OCI-LY3 (cell line): ENCODE results near the gene CERS6.

Source experiments
- H2AFZ ChIP-seq: fragments of 200-600, 300-600 bp; shearing (Covaris generic); 2 replicates; pipeline ENCODE4 v1.6.0; 2014; ENCODE audit warnings: antibody characterized with exemption, low read depth, low read length
- H3K27ac ChIP-seq: fragments of 200-600, 300-600 bp; sonication (generic); 2 replicates; pipeline ENCODE4 v1.5.1; 2014; ENCODE audit warnings: mild to moderate bottlenecking, low read length, moderate library complexity, mixed read lengths
- H3K27me3 ChIP-seq: fragments of 200-600, 300-600 bp; sonication (generic); 2 replicates; pipeline ENCODE4 v1.6.1; 2014; ENCODE audit warnings: low read depth, low read length, mixed read lengths
- H3K36me3 ChIP-seq: fragments of 200-600, 300-600 bp; sonication (generic); replicated peaks from 2 replicates; pipeline ENCODE3; 2014; ENCODE audit warnings: low read depth, low read length, mixed read lengths
- H3K4me1 ChIP-seq: fragments of 300-600, 200-600 bp; sonication (generic); 2 replicates; pipeline ENCODE4 v1.6.1; 2014; ENCODE audit warnings: low read length, mixed read lengths
- H3K4me2 ChIP-seq: fragments of 200-600, 300-600 bp; sonication (generic); 2 replicates; pipeline ENCODE4 v1.6.1; 2014; ENCODE audit warnings: low read length, mixed read lengths
- H3K4me3 ChIP-seq: fragments of 300-600, 200-600 bp; sonication (generic); 2 replicates; pipeline ENCODE4 v1.5.1; 2014; ENCODE audit warnings: antibody characterized with exemption, mild to moderate bottlenecking, low read length, moderate library complexity
- H3K79me2 ChIP-seq: fragments of 300-600, 200-600 bp; shearing (Covaris generic); 2 replicates; pipeline ENCODE4 v1.6.1; 2014; ENCODE audit warnings: mild to moderate bottlenecking, low read length, mixed read lengths
- H3K9ac ChIP-seq: fragments of 300-600, 200-600 bp; shearing (Covaris generic); 2 replicates; pipeline ENCODE4 v1.6.0; 2014; ENCODE audit warnings: mild to moderate bottlenecking, low read length, moderate library complexity
- H3K9me3 ChIP-seq: fragments of 200-600, 300-600 bp; shearing (Covaris generic); 2 replicates; pipeline ENCODE4 v1.6.1; 2014; ENCODE audit warnings: low read length, mixed read lengths; ENCODE audit not compliant: insufficient read depth
- H4K20me1 ChIP-seq: fragments of 200-600, 300-600 bp; sonication (generic); 2 replicates; pipeline ENCODE4 v1.6.1; 2016; ENCODE audit warnings: low read length, mixed read lengths; ENCODE audit not compliant: insufficient read depth
- CTCF ChIP-seq: fragments of 200-600, 300-600 bp; sonication (generic); IDR thresholded peaks from 2 replicates; pipeline ENCODE4 v1.5.1; 2014; ENCODE audit warnings: antibody characterized with exemption, low read length, low read depth
- EZH2phosphoT487 ChIP-seq: fragments of 200-600 bp; shearing (Covaris generic); IDR thresholded peaks from 2 replicates; pipeline ENCODE4 v1.6.1; 2018; ENCODE audit warnings: antibody characterized with exemption, mixed run types, low read depth

Gene CERS6

DNA sequence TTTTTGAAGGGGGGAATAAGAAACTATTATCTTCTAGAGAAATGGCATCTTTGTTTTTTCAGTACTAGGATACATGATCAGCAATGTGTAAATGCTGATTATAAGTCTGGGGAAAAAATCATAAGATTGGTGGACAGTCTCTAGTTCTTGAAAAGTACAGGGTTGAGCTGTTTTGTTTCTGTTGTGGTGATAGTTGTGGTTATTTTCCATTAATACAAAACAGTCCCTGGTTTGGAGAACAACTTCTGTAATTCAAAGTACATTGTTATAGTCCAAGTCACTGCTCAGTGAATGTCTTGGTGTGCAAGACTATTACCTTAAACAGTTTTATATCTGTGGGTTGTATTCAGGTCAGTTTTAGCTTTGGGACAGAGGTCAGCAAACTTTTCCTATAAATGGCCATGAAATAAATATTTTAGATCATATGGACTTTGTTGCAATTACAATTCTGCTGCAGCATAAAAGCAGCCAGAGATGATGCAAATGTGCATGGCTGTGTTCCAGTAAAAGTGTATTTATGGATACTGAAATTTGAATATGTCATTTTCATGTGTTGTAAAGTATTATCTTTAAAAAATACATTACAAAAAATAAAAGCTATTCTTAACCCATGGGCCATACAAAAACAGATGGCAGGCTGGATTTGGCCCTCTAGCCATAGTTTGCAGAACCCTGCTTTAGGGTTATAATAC, 111.0 kb downstream of the CERS6 start:
- H3K27me3 ChIP-seq, result no peaks in the 10 kb centered on the region
- H3K4me2 ChIP-seq, result no peak overlapping the region
- no peak overlapping the region for H3K9ac ChIP-seq
- no peak overlapping the region for H3K4me3 ChIP-seq
- TF ChIP-seq CTCF (no peak), EZH2phosphoT487 (no peak)
- H3K27ac ChIP-seq, result no peak overlapping the region
- no peak overlapping the region for H2AFZ ChIP-seq
- no peaks in the 10 kb centered on the region for H4K20me1 ChIP-seq
- H3K9me3 ChIP-seq, result no peaks in the 10 kb centered on the region
- H3K4me1 ChIP-seq, result no peaks in the 10 kb centered on the region
- no peaks in the 10 kb centered on the region for H3K36me3 ChIP-seq
- no peaks in the 10 kb centered on the region for H3K79me2 ChIP-seq

- Histone ChIP-seq H3K4me1 (0 out of 2 replicates have a peak, but pooled peaks cover under 1% of the 10 kb centered on the region), H3K27me3 (no peaks in the 10 kb centered on the region), H4K20me1 (no peaks in the 10 kb centered on the region), H3K9me3 (no peaks in the 10 kb centered on the region), H2AFZ (no peak overlapping the region), H3K9ac (no peak overlapping the region), H3K27ac (no peak overlapping the region), H3K36me3 (no peaks in the 10 kb centered on the region), H3K79me2 (no peaks in the 10 kb centered on the region), H3K4me3 (no peak overlapping the region), H3K4me2 (no peak overlapping the region)
- TF ChIP-seq CTCF, result no peak
- no peak for TF ChIP-seq EZH2phosphoT487
These were observed 111.8 kb downstream of the CERS6 start for GRCh38 chr2:168567836-168568235.

GRCh38 chr2:168568476-168569267, 112.6 kb downstream of the CERS6 start:
- Histone ChIP-seq H4K20me1 (no peaks in the 10 kb centered on the region), H3K9ac (no peak overlapping the region), H2AFZ (no peak overlapping the region), H3K27me3 (no peaks in the 10 kb centered on the region), H3K4me2 (no peak overlapping the region), H3K79me2 (no peaks in the 10 kb centered on the region), H3K4me1 (peaks cover 9% of the 10 kb centered on the region), H3K9me3 (no peaks in the 10 kb centered on the region), H3K27ac (no peak overlapping the region), H3K36me3 (no peaks in the 10 kb centered on the region), H3K4me3 (no peak overlapping the region)
- no peak for TF ChIP-seq CTCF
- TF ChIP-seq EZH2phosphoT487, result no peak

DNA sequence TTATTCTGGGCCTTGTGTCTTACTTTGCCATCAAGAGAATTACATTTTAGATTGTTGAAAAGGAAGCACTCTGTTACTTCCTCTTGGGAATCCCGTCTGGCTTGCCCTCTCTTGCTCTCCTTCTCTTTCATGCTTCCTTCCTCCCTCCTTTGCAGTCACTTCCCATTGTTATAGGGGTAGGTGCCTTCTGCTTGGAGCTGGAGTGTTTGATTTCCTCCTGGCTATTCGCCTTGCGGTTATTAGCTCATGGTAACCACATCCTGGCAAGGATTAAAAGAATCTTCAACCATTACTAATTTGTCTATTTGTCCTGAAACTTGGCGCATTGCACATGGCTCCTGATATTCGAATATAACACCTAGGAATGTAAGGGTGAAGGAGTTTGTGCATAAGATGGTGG, 115.0 kb downstream of the CERS6 start:
- H3K4me2 ChIP-seq, result no peak overlapping the region
- no peak overlapping the region for H3K4me3 ChIP-seq
- peaks cover 19% of the 10 kb centered on the region for H3K4me1 ChIP-seq
- no peak overlapping the region for H2AFZ ChIP-seq
- H3K27ac ChIP-seq, result no peak overlapping the region
- no peaks in the 10 kb centered on the region for H3K79me2 ChIP-seq
- TF ChIP-seq EZH2phosphoT487 (no peak), CTCF (no peak)
- no peaks in the 10 kb centered on the region for H3K27me3 ChIP-seq
- H3K9me3 ChIP-seq, result no peaks in the 10 kb centered on the region; the same call in 1 of the 2 replicates
- H4K20me1 ChIP-seq, result no peaks in the 10 kb centered on the region
- H3K9ac ChIP-seq, result no peak overlapping the region
- H3K36me3 ChIP-seq, result peaks cover 15% of the 10 kb centered on the region
